ENCODE results near the gene IFT25.

IFT25 gene

DNA sequence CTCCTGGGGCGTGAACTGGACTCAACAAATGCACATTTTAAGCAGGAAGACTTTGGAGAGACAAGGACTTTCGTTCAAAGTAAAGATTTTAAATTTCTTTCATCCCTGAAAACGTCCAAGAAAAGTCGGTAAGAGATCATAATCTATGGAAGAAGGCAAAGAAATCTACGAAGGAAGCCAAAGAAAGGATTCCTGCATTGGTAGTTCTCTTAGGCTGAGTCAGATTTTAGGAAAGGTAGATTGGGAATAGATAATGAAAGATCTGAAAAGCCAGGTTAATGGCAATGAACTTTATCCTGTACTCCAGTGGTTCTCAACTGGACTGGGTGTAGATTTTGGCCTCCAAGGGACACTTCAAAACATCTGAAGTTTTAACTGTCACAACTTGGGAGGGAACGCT lies 2.4 kb downstream of the IFT25 start:
- Histone ChIP-seq H2AFZ (no peak overlapping the region), H3K4me1 (peaks cover 5% of the 10 kb centered on the region)

DNA sequence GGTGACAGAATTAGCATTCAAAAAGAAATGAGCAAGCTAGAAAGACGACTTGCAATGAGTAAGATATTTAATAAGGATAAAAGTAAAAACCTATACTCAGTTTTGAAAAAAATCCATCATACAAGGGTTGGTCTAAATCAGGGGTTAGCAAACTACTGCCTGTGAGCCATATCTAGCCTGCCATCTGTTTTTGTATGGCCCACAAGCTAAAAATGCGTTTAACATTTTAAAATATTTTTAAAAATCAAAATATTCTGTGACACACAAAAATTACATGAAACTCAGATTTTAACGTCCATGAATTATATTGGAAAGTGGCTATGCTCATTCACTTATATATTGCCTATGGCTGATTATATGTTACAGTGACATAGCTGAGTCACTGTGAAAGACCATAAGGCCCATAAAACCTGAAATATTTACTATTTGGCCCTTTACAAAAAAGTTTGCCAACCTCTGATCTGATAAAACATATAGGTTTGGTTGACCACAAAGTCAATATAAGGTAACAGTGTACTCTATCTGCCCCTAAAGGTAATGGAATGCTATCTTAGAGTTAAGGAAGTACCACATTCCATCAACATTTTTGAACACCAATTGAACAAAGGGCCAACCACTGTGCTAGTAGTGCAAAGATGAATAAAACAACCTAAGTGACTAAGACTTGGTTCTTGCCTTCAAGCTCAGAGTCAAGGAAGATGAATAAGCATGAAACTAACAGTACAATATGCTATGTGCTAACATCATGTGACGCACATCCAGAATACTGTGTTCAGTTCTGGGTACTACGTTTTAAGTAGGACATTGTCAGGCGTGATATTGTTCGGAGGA lies 3.2 kb downstream of the IFT25 start:
- H3K36me3 ChIP-seq (ENCODE audit: control insufficient read depth, insufficient read depth, low read length): no peaks in the 10 kb centered on the region
- TF ChIP-seq, protein P1, sequence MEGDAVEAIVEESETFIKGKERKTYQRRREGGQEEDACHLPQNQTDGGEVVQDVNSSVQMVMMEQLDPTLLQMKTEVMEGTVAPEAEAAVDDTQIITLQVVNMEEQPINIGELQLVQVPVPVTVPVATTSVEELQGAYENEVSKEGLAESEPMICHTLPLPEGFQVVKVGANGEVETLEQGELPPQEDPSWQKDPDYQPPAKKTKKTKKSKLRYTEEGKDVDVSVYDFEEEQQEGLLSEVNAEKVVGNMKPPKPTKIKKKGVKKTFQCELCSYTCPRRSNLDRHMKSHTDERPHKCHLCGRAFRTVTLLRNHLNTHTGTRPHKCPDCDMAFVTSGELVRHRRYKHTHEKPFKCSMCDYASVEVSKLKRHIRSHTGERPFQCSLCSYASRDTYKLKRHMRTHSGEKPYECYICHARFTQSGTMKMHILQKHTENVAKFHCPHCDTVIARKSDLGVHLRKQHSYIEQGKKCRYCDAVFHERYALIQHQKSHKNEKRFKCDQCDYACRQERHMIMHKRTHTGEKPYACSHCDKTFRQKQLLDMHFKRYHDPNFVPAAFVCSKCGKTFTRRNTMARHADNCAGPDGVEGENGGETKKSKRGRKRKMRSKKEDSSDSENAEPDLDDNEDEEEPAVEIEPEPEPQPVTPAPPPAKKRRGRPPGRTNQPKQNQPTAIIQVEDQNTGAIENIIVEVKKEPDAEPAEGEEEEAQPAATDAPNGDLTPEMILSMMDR (IDR thresholded peaks at IDR 0.05): no peak
- H3K4me2 ChIP-seq (ENCODE audit: low read length): no peak overlapping the region
- peaks cover 2% of the 10 kb centered on the region for H3K4me1 ChIP-seq
- H3K4me3 ChIP-seq (ENCODE audit: low read depth, low read length): no peak overlapping the region
- no peak overlapping the region for H2AFZ ChIP-seq
- H3K9ac ChIP-seq: no peak overlapping the region
- no peak overlapping the region for H3K27ac ChIP-seq
- no peaks in the 10 kb centered on the region for H3K79me2 ChIP-seq
- H3K27me3 ChIP-seq (ENCODE audit: control insufficient read depth, insufficient read depth, low read length): no peaks in the 10 kb centered on the region
- H3K9me3 ChIP-seq (ENCODE audit: control insufficient read depth, low read length): no peaks in the 10 kb centered on the region

More for the DNA sequence above, 2.4 kb downstream of the IFT25 start:
- TF ChIP-seq, protein P1 (IDR thresholded peaks at IDR 0.05): no peak
- Histone ChIP-seq H3K27me3 (ENCODE audit: control insufficient read depth, insufficient read depth, low read length) (no peaks in the 10 kb centered on the region), H3K9ac (no peak overlapping the region), H3K36me3 (ENCODE audit: control insufficient read depth, insufficient read depth, low read length) (no peaks in the 10 kb centered on the region), H3K4me3 (ENCODE audit: low read depth, low read length) (no peak overlapping the region), H3K27ac (no peak overlapping the region), H3K9me3 (ENCODE audit: control insufficient read depth, low read length) (no peaks in the 10 kb centered on the region), H3K4me2 (ENCODE audit: low read length) (no peak overlapping the region), H3K79me2 (no peaks in the 10 kb centered on the region)

DNA sequence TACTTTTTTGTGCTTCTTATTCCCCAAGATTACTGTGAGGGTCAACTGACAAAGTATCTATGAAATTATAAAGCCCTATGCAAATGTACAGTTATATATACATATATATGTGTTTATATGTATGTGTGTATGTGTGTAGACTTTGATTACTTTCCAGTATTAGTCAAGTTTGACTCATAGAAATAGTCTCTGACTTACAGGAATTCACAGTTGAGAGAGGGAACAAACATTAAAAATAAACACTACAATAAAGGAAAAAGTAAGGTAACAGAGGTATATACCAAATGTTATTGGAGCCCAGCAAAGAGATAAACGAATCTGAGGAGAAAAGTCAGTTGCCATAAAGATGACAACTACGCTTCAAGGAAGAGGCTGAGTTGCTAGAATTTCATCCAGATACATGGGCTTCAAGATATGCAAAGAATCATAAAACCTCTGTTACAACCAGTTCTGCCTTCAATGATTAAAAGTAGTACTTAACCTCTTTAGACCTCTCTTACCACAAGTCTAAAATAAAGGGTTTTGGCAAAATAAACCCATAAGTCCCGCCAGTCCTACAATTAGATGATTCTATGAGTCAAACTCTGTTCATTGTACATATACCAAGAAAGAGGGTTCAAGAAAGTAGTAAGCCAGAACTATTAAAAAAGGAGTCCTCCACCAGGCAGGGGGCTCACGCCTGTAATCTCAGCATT lies 7.2 kb downstream of the IFT25 start:
- Histone ChIP-seq H3K9ac (no peak overlapping the region), H3K4me3 (ENCODE audit: low read depth, low read length) (no peak overlapping the region), H3K4me2 (ENCODE audit: low read length) (no peak overlapping the region), H3K27ac (no peak overlapping the region), H3K4me1 (no peaks in the 10 kb centered on the region), H3K36me3 (ENCODE audit: control insufficient read depth, insufficient read depth, low read length) (no peaks in the 10 kb centered on the region), H3K9me3 (ENCODE audit: control insufficient read depth, low read length) (no peaks in the 10 kb centered on the region), H3K27me3 (ENCODE audit: control insufficient read depth, insufficient read depth, low read length) (no peaks in the 10 kb centered on the region), H3K79me2 (no peaks in the 10 kb centered on the region), H2AFZ (no peak overlapping the region)
- TF ChIP-seq, protein P1 (IDR thresholded peaks at IDR 0.05): no peak

DNA sequence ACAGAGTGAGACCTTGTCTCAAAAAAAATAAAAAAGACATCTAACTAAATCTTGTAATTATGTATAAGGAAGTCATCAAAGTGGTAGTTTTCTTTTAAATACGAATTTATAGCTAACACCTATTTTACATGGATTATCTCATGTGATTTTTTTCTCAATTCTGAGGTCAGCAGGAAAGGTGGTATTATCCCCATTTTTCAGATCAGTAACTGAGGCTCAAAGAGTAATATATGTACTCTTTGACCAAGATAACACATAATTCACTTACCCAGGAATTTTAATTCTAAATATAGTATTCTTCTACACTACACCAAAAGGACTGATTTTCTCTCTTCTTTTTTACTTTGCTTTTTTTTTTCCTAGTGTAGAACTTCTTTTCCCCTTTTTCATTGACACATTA lies 9.1 kb downstream of the IFT25 start:
- H3K4me2 ChIP-seq (ENCODE audit: low read length): no peak overlapping the region
- no peak overlapping the region for H3K9ac ChIP-seq
- H3K9me3 ChIP-seq (ENCODE audit: control insufficient read depth, low read length): no peaks in the 10 kb centered on the region
- H2AFZ ChIP-seq: no peak overlapping the region
- H3K27me3 ChIP-seq (ENCODE audit: control insufficient read depth, insufficient read depth, low read length): no peaks in the 10 kb centered on the region
- H3K4me1 ChIP-seq: no peaks in the 10 kb centered on the region
- TF ChIP-seq, protein P1 (IDR thresholded peaks at IDR 0.05): no peak
- no peak overlapping the region for H3K27ac ChIP-seq
- no peaks in the 10 kb centered on the region for H3K79me2 ChIP-seq
- H3K4me3 ChIP-seq (ENCODE audit: low read depth, low read length): no peak overlapping the region
- no peaks in the 10 kb centered on the region for H3K36me3 ChIP-seq (ENCODE audit: control insufficient read depth, insufficient read depth, low read length)
